HL-60/S4 (cell line): ENCODE results near the gene SFTPA2.
"Not testable (repeated sequence)": the region's sequence is repeated elsewhere in the genome, so short reads cannot be mapped to it uniquely, and the experiment has no call there.

Experiments
- in situ Hi-C: fragments of 300-500 bp; cut with MboI; formaldehyde crosslinking; loops from 2 replicates; pipeline ENCODE4 v1.14.3; 2022; ENCODE audit warnings: low sequenced_read_pairs

SFTPA2 gene

GRCh38 chr10:79561257-79561656 lies 1.1 kb upstream of the SFTPA2 start:
- in situ Hi-C loops = loop anchor here (25.0 kb wide), 2 partner anchors 376 to 701 kb away; partner anchors contain the start of gene SFTPD

GRCh38 chr10:79559726-79560125 lies 481 bp downstream of the SFTPA2 start:
- in situ Hi-C loops = loop anchor here (25.0 kb wide), 2 partner anchors 378 to 703 kb away; partner anchors contain the start of gene SFTPD

GRCh38 chr10:79556961-79557360 lies 3.2 kb downstream of the SFTPA2 start:
- in situ Hi-C loops = loop anchor here (25.0 kb wide), 2 partner anchors 380 to 705 kb away; partner anchors contain the start of gene SFTPD

- in situ Hi-C loops = loop anchor here (25.0 kb wide), 2 partner anchors 382 to 707 kb away; partner anchors contain the start of gene SFTPD
These were observed 4.6 kb downstream of the SFTPA2 start for GRCh38 chr10:79555354-79556309.

DNA sequence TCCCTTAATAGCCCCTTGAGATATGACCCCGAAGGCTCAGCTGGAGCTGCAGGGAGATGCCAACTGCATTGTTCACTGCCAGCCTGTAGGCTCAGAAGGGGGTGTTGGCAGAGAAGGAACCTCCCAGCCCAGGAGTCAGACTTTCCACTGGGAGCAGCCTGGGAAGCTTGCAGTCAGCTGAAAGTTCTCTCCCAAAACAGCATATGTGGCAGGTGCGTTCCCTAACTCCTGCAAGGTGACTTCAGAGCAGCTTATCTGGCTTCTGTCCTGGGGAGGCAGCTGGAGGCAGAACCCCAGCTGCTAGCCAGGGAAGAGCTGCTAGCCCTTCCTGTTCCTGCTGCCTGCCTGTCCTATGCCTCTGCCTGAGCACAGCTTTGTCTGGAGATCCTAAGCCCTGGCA lies 8.1 kb downstream of the SFTPA2 start:
- in situ Hi-C loops = loop anchor here (25.0 kb wide), 2 partner anchors 385 to 710 kb away; partner anchors contain the start of gene SFTPD

DNA sequence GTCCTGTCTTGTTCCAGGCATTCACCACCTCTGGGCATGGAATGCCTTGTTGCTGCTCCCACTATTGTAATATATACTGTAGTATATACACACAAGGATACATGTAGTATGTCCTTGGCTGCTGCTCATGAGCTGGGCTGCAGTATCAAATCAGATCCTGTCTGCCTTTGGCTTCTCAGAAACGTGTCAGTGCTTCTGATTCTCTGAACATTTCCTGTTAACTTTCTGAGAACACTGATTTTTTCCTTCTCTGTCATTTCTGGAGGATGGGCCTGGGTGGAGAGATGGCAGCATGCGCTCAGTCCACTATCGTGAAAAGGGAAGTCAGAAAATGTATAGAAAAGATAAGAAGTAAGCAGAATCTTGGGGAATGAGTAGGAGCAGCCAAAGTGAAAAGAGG lies 12.2 kb downstream of the SFTPA2 start:
- in situ Hi-C loops = no loop called here

DNA sequence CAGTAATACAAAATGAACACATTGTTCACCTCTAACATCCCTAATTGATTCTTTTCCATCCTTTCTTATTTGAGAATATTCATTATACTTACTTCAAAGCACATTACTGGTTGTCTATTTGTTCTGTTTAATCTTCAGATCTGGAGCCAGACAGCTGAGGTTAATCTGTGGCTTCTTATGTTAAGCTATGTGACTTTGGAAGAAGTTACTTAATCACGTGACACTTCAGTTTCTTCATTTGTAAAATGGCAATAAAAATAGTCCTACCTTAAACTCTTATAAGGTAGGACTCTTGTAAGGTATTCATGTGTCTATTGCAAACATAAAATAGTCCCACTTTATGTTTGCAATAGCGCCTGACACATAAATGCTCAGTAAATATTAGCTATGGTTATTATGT lies 13.1 kb downstream of the SFTPA2 start:
- in situ Hi-C loops = not testable (repeated sequence)

GRCh38 chr10:79544926-79545659 lies 15.1 kb downstream of the SFTPA2 start:
- in situ Hi-C loops = not testable (repeated sequence)

DNA sequence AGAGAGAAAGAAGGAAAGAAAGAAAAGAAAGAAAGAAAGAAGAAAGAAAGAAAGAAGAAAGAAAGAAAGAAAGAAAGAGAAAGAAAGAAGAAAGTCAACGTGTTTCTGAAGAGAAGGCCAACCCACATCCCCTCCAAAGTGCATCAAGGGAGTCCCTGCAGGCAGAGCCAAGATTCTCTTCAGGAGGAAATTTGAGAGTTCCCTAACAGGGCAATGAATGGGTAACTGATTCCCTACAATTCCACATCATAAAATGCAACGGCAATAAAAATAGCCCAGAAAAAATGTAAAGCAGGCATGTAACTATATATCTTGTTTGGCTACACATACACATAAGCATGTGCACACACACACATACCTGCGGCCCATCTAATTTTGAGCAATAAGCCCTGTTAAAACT lies 15.8 kb downstream of the SFTPA2 start:
- in situ Hi-C loops = not testable (repeated sequence)

GRCh38 chr10:79542626-79543025 lies 17.6 kb downstream of the SFTPA2 start:
- in situ Hi-C loops = no loop called here

DNA sequence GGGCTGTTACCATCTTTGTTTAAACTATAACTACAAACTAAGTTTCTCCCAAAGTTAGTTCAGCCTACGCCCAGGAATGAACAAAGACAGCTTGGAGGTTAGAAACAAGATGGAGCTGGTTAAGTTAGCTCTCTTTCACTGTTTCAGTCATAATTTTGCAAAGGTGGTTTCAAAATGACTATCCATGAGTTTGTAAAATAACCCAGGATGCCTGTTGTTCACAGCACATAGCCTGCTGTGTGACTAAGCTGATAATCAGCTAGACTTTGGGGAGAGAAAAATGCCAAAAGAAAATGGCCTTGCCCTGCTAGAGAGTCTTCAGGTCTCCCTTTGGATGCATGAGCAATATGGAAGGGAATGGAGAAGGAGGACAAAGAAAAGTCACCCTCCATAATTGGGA lies 19.3 kb downstream of the SFTPA2 start:
- in situ Hi-C loops = not testable (repeated sequence)

DNA sequence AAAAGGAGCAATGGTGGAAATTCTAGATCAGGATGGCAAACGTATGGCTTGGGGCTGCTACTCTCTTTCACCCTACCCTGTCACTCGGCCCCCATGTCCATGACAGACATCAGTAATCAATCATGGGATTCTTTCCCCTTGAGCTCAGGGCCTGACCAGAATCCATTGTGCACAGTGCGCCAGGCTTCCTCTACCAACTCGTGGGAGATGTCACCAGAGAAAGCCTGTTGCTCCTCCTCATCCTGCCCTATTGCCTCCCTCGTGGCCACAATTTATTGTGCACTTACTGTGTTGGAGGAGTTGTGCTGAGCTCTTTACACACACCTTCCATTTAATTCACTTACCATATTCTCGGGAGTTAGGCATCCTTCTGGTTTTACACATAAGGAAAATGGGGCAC lies 21.9 kb downstream of the SFTPA2 start:
- in situ Hi-C loops = not testable (repeated sequence)

DNA sequence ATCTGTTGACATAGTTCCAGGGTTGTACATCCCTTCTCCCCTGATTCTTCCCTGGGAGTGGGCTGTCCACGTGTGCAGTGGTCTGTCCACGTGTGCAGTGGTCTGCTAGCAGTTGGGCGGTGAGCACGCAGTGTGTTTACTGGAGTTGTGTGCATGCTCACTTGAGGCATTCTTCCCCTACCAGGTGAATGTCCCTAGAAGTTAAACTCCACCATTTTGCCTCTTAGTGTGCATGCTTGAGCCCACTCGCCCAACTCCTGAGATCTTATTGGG lies 26.4 kb downstream of the SFTPA2 start:
- in situ Hi-C loops = not testable (repeated sequence)

- in situ Hi-C loops = not testable (repeated sequence)
These were observed 26.9 kb downstream of the SFTPA2 start for GRCh38 chr10:79533142-79533902.

DNA sequence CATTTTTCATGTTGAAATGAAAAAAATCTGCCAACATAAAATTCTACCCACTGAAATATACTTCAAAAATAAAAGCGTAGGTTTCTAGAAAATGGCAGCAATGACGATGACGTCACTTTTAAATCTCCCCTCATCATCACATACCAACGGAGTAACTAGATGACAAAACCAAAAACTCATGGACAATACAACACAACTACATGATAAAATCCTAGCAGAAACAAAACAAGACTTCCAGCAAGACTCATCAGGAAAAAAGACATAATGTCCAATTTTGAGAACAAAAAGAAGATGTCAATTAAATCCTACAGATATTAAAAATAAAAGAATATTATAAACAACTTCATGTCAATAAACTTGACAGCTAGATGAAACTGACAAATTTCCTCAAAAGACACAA lies 31.9 kb downstream of the SFTPA2 start:
- in situ Hi-C loops = not testable (repeated sequence)

DNA sequence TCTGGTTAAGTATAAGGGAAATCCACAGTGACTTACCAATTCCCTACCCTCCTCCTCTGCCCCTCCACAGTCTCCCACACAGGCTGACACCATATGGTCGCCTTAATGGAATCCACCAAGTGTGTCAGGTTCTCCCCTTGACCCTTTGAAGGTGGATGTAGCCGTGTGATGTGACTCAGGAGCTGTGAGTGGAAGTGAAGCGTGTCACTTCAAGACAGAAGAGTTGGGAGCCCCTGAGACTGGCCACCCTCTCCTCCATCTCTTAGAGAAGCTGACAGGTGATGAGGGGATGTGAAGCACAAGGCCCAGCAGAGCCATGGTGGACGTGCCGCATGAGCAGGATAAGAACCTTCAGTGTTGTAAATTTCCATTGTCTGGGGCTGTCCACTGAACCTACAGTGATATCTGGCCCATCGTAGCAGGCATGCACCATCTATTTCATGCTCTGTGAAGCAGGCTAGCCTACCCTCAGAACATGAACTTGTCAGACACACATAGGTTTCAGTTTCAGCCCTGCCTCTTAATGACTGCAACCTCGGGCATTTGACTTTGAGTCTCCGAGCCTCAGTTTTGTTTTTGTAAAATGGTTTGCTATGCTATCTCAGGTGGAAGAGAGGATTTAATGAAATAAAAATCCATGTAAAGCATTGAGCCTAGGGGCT lies 35.0 kb downstream of the SFTPA2 start:
- in situ Hi-C loops = not testable (repeated sequence)

GRCh38 chr10:79523157-79523853 lies 36.9 kb downstream of the SFTPA2 start:
- in situ Hi-C loops = loop anchor here (25.0 kb wide), 2 partner anchors 614 to 689 kb away; partner anchors contain the start of genes ANXA11 and PLAC9

DNA sequence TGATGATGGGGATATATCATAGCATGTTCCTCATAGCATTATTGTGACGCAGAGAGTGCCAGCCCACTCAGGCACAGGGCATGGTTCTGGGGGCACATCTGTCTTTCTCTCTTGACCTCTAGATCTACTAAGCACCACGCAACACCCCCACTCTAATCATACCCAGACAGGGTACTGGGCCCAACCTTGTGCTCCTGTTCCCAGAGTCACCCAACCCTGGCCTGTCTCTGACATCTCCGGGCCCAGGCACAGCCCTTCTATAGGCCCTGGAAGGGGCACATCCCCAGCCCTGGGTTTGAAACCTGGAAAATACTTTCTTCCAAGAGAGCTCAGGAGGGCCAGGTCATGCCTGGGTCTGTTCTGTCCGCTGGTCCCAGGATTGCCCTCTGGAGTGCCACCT lies 37.7 kb downstream of the SFTPA2 start:
- in situ Hi-C loops = loop anchor here (25.0 kb wide), 2 partner anchors 615 to 690 kb away; partner anchors contain the start of genes ANXA11 and PLAC9

DNA sequence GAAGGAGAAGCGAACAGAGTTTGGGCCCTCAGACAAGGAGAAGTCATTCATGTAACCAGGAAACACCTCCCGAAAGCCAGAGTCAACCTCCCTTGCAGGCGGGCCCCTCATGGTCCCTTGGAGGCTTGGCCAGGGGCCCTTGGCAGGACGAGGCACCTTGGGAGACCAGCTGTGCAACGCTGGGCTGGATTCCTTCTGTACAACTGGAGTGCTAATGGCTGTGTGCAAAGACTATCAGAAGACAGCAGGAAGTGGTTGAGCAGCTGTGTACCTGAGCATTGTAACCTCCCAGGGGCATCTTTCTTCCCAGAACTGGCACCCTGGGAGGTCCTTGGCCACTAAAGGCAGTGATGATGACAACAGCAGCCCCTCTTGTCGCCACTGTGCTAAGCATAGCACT lies 38.5 kb downstream of the SFTPA2 start:
- in situ Hi-C loops = loop anchor here (25.0 kb wide), 2 partner anchors 616 to 691 kb away; partner anchors contain the start of genes ANXA11 and PLAC9
